Right lung (tissue), 5 donors: ENCODE measurements around the gene GRK5. TPM values are rescaled to one million over a fixed set of nuclear protein-coding genes. Genes with fewer than 3 reads are reported as not detected.

Experiments used
- DNase-seq, 2 donors: peaks; one replicate each; pipeline ENCODE4 v3.0.0-alpha.2; 2013
- polyA plus RNA-seq, 5 donors: library from polyadenylated mRNA; unstranded; fragments of 120-200 nt; gene quantifications; one replicate each; pipeline versions ENCODE4 v1.2.1 to v1.2.3, GENCODE V29; 2013; ENCODE audit warnings: inconsistent platforms in 1 of 5, low replicate concordance in 1 of 5; ENCODE audit not compliant: insufficient read length in 5 of 5, insufficient read depth in 1 of 5

GRK5 gene
- polyA plus RNA-seq, 5 donors = 52.2 to 60.0 (median 53.0) TPM

GRCh38 chr10:119313644-119314043, 106.3 kb downstream of the GRK5 start:
- no peak for DNase-seq

GRCh38 chr10:119314061-119314460, 106.7 kb downstream of the GRK5 start:
- no peak for DNase-seq

GRCh38 chr10:119314486-119314885, 107.1 kb downstream of the GRK5 start:
- DNase-seq = no peak

DNA sequence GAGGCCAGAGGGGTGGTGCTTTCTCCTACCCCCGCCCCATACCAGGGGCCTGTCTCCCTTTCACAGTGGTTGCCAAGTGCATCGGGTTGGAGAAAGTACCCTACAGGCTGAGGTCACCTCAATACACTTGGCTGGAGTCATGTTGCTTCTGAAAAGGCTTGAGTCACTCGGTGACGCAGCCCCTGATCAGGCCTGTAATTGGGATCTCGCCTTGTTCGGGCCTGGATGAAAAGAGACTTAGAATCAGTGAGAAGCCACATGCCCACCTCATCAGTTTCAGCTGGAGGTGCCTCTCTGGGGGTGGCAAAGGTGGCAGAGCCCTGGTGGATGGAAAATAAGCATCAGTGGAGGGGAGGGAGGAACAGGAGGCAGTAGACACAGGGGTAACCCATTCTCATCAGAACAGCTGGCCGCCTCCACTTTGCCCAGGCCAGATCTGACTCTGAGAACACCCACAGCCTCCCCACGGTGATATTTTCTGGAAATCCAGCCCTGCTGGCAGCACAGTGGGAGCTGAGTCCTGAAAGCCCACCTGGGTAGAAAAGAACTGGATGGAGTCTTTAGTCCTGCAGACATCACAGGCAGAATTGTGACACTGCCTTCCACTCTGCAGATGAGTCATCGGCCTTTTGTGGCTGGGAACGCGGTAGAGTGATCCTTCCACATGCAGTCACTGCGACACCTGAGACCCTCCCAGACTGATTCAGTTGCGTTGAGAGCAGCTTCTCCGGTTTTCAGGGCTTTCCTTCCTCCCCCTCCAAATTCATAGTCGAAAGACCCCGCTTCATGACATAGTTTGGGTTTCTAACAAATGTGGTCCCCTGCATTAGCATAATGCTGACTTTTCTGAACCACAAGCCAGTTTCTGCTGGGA, 108.0 kb downstream of the GRK5 start:
- DNase-seq = no peak

- no peak for DNase-seq
Observed at GRCh38 chr10:119316002-119316358, 108.6 kb downstream of the GRK5 start.

DNA sequence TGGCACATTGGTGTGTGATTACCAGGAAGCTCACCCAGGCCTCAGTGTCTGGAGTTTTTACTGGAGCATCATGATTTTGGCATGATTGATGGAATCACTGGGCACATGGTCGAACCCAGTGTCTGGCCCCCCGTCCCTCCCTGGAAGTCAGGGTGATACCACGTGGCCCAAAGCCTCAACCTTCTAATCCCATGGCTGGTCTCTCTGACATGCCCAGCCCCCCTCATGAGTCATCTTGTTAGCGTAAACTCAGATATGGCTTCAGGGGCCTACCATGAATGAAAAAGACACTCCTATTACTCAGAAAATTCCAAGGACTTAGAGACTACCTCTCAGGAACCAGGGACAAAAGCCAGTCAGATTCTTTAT, 109.3 kb downstream of the GRK5 start:
- no peak for DNase-seq

DNA sequence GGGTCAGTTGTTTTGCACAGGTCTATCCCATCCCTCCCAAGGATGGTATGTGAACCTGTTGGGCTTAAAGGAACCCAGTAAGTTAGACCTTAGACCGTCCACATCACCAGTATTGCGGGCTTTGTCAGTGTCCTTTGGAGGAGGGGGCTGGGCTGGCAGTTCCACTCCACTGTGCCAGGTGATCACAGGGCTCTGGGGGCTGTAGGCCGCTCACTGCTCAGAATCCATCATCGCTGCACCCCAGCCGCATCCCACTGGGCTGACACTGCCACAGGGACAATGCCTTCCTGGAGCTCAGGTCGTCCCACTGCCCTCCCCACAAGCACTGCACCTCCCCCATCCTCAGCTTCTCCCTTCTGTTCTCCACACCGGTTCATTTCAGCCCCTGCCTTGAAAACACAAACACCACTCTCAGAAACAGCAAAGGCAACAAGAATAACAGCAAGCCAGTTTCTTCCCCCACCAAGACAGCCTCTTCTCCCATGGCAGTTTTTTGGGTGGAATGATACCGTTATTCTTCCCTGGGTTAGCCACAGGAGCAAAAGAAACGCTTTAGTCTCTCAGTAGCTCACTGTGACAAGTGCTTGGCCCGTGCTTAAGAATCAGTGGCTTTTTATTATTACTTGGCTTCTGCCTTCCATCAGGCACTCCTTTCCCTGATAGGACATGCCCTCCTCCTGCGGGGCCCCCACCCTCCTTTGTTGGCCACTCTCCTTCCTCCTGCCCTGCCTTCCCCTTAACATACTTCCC, 111.2 kb downstream of the GRK5 start:
- no peak for DNase-seq

- DNase-seq = no peak
Observed at GRCh38 chr10:119319161-119319919, 112.0 kb downstream of the GRK5 start.

DNA sequence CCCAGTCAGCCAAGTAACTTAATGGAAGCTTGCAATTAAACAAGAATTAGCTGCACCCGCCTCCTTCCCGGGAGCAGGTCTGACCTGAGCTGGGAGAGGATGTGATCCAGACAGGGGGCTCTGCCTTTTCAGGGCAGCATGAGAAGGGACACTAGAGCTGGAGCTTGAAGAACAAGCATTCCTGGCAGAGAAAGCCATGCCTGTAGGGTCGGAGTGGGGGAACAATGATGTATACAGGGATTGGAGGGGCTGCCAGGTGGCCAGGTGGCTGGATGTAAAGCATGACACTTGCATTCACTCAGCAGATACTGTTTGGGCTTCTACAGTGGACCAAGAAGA, 112.5 kb downstream of the GRK5 start:
- no peak for DNase-seq

DNA sequence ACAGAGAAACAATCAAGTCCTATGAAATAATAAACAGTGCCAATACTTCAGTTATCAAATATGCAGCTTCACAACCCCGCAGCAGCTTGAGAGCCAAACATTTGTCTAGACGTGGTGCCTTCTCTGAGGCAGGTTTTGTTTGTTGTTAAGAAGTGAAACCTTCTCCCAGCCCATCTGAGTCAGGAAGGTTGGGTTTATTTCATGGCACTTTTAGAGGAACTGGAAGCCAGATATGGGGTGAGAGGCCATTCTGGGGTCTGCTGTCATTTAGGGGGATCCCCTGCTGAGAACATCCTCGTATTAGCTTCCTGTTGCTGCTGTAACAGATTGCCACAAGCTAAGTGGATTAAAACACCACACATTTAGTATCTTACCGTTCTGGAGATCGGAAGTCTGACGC, 113.6 kb downstream of the GRK5 start:
- DNase-seq = no peak

- DNase-seq = no peak
Observed at GRCh38 chr10:119323085-119324016, 116.0 kb downstream of the GRK5 start.

DNA sequence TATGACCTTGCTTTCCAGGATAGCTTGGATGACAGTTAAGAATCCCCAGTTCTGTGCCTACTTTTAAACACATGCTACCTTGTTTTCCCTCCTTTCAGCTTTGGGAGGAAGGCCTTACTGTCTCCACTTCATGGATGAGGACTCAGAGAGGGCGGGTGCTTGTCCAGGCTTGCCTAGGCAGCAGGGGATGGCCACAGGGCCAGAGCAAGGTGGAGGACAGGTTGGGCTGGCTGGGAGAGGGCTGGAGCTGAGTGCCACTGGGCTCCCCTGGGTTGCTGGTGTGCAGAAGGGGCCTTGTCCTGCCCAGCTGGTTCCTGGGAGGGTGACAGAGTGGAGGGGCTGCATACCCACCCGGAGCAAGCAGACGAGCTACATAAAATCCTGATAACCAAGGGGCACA, 117.8 kb downstream of the GRK5 start:
- no peak for DNase-seq

DNA sequence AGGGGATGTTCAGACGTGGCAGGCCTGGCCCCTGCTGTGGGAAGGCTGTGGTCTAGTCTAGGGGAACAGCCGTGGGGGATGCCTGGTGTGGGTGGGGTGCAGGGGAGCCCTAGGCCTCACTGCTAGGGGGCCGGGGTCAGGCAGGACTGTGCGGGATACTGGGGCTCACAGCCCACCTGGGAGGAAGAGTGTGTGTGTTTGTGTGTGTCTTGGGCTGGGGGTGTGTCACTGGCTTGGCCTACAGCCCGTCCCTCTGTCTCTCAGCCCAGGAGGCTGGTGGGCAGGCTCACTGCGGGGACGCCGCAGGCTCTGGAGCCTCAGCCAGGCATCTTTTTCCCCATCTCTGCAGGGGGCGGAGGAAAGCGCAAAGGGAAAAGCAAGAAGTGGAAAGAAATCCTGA, 118.8 kb downstream of the GRK5 start:
- DNase-seq = no peak

GRCh38 chr10:119327096-119327745, 119.8 kb downstream of the GRK5 start:
- DNase-seq = no peak

GRCh38 chr10:119328223-119328622, 120.9 kb downstream of the GRK5 start:
- no peak for DNase-seq

DNA sequence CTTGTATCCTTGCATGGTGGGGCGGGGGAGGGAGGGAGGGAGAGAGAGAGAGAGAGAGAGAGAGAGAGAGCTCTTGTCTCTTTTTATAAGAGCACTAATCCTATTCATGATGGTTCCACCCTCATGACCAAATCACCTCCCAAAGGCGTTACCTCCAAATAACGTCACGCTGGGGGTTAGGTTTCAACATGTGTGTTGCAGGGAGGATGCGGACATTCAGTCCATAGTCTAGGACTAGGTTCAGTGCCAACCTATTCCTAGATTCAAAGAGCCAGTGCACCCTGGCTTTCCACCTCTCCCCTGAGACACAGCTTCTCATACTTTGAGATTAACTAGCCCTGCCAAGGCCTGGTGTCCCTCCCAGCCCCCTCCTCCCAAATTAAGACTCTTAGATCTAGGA, 123.0 kb downstream of the GRK5 start:
- no peak for DNase-seq

GRCh38 chr10:119331061-119331460, 123.7 kb downstream of the GRK5 start:
- no peak for DNase-seq

DNA sequence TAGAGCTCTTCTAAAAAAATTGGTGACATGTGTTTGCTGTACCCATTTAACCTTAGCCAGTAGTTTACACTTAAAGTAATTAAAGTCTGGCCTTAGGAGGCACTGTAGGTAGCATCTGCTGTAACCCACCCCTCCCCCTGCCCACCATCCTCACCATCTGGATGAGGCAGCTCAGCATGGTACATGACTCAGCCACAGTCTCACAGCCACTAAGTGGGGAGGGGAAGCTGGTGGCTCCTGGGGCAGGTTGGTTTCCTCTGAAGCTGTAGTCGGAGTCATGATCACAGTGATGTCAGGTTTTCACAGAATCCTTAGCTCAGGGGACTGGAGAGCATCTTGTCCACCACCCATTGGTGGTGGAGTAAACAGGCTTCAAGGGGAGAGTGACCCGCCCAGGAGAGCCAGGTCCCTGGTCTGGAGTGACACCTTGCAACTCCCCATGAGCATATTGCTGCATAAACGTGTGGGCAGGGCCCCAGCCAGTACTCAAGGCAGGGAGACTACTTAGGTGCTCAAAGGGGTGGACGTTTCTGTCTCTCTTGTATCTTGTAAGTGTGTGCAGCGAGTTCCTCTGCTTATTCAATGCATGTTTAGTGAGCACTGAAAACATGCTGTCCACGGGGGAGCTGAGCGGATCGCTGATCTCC, 125.9 kb downstream of the GRK5 start:
- no peak for DNase-seq

GRCh38 chr10:119335671-119336353, 128.4 kb downstream of the GRK5 start:
- DNase-seq = no peak

GRCh38 chr10:119336599-119336998, 129.2 kb downstream of the GRK5 start:
- DNase-seq = no peak
